ENCODE results near the gene TMEM134. TPM values are rescaled to one million over a fixed set of nuclear protein-coding genes. Genes with fewer than 3 reads are reported as not detected.
A peak's percentile ranks its signal among the peaks of the same experiment; 100 is the strongest.

Gene TMEM134
- total RNA-seq, 1 donor: 18.6 TPM

DNA sequence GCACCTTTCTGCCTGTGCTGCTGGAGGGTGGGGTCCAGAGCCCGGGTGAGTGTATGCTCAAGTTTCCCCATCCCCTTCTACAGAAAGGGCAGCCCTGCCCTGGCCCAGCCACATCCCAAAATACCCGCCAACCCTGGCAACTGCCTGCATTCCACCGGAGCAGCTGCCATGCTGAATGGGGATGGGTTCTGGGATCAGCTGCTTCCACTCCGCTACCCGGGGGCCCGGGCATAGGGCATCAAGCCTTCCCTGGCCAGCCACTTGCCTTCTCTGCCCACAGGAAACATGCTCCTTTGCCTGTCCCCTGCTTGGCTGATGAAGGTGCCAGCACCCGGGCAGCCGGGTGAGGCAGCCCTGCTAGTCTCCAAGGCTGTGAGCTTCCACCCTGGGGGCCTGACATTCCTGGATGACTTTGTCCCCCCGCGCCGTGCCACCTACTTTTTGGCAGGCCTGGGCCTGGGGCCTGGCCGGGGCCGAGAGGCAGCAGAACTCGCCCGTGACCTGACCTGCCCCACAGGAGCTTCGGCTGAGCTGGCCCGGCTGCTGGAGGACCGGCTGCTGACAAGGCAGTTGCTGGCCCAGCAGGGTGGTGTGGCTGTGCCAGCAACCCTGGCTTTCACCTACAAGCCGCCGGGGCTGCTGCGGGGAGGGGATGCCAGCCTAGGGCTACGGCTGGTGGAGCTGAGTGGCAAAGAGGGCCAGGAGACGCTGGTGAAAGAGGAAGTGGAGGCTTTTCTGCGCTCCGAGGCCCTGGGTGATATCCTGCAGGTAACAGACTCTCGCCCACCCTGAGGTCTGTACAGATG lies 50.4 kb downstream of the TMEM134 start:
- no peak overlapping the region for H3K4me3 ChIP-seq (ENCODE audit: low read depth, low read length)
- TF ChIP-seq, protein P1, sequence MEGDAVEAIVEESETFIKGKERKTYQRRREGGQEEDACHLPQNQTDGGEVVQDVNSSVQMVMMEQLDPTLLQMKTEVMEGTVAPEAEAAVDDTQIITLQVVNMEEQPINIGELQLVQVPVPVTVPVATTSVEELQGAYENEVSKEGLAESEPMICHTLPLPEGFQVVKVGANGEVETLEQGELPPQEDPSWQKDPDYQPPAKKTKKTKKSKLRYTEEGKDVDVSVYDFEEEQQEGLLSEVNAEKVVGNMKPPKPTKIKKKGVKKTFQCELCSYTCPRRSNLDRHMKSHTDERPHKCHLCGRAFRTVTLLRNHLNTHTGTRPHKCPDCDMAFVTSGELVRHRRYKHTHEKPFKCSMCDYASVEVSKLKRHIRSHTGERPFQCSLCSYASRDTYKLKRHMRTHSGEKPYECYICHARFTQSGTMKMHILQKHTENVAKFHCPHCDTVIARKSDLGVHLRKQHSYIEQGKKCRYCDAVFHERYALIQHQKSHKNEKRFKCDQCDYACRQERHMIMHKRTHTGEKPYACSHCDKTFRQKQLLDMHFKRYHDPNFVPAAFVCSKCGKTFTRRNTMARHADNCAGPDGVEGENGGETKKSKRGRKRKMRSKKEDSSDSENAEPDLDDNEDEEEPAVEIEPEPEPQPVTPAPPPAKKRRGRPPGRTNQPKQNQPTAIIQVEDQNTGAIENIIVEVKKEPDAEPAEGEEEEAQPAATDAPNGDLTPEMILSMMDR (IDR thresholded peaks at IDR 0.05; ENCODE audit: insufficient read depth, low read depth, low read length): no peak
- no peak for DNase-seq (ENCODE audit: low read depth)

DNA sequence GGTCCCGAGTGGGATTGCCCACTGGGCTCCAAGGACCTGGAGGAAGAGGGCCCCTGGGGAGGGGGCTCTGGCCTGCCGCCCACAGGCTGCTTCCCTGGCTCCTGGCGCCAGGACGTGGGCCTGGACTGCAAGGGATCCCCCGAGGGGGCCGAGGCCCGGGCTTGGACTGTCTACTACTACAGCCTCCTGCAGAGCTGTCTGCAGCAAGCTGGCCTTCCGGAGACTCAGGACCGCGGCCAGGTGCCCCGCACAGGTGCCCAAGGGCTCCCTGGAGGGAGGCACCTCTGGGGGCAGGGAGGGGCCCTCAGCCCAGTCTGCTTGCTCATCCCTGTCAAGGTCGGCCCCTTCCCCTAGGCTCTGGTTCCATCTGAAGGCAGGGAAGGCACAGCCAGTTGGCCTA lies 51.6 kb downstream of the TMEM134 start:
- DNase-seq (ENCODE audit: low read depth): no peak
- TF ChIP-seq, protein P1 (IDR thresholded peaks at IDR 0.05; ENCODE audit: insufficient read depth, low read depth, low read length): no peak
- H3K4me3 ChIP-seq (ENCODE audit: low read depth, low read length): no peak overlapping the region

DNA sequence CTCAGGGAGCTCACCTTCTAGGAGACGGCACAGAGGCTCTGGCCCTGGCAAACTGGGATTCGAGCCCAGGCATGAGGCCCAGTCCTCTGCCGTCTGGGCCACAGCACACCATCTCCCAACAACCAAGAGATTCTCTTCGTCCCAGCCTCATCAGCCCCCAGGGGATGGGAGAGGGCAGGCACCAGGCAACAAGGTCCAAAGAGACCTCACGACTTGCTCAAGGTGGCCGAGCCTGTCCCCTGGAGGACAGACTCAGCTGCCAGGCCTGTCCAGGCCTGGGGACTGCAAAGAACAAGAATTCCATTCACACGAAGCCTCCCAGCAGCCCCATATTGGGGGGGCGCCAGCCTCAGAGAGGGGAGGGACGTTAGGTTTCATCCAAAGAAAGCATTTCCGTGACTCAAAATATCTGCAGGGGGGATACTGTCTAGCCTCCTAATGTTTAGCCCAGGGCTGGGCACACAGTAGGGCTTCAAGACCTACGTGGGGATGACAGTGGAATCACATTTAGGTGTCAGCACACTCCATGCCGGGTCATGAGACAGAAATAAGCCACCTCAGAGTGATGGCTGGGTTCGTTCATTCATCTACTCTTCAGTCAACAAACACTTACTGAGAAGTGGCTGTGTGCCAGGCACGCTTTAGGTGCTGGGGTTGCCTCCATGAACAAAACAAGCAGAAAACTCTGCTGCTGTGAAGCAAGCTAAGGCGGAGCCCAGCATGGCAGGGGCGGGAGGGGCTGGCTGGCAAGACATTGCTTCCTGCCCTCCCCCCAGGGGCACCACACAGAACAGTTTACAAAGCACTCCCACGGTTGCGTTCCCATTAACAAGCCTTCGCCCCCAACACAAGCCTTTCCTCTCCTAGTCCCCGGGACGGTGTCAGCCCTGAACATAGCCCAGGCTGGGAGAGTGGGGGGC lies 52.4 kb downstream of the TMEM134 start:
- TF ChIP-seq, protein P1 (IDR thresholded peaks at IDR 0.05; ENCODE audit: insufficient read depth, low read depth, low read length): no peak
- DNase-seq (ENCODE audit: low read depth): no peak
- H3K4me3 ChIP-seq (ENCODE audit: low read depth, low read length): no peak overlapping the region

DNA sequence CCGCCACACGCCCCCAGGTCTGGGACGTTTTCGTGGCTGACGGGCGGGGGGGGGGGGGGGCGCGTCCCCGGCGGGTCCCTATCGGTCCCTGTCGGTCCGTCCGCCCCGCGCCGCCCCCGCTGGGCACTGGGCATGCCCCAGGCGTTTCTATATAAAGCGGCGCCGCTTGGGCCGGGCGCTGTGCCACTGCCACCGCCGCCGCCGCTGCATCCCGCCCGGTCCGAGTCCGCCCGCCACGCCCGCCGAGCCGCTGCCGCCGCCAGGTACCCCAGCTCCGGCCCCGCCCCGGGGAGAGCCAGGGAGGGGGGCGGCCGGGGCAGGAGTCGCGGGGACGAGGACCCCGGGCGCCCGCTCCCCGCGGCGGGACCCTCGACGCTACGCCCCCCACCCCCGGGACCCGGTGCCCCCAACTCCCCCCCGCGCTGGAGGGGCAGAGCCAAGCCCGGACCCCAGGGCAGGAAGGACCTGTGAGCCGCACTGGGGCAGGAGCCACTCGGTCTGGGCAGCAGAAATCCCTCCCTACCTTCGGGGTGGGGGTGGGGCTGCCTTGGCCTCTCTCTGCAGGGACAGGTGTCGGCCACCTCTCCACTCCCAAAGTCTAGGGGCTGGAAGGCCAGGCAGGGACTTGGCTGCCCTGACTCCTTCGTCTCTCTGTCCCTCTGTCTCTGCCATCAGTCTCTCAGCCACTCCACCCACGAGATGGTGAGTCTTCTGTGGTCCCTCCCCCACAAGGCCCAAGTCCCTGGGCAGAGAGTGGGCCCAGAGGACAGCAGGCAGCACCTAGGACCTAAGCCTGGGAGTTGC lies 53.3 kb downstream of the TMEM134 start, which contains the start of gene CARNS1:
Gene CARNS1, plus strand, starts transcription at position 178 of the 804 bp plus-strand sequence. Its CDS starts 522 bp downstream, at position 700.
- DNase-seq (ENCODE audit: low read depth): no peak
- TF ChIP-seq, protein P1 (IDR thresholded peaks at IDR 0.05; ENCODE audit: insufficient read depth, low read depth, low read length): no peak
- peak within 1 kb of the TSS; percentile 17 for H3K4me3 ChIP-seq (ENCODE audit: low read depth, low read length)

DNA sequence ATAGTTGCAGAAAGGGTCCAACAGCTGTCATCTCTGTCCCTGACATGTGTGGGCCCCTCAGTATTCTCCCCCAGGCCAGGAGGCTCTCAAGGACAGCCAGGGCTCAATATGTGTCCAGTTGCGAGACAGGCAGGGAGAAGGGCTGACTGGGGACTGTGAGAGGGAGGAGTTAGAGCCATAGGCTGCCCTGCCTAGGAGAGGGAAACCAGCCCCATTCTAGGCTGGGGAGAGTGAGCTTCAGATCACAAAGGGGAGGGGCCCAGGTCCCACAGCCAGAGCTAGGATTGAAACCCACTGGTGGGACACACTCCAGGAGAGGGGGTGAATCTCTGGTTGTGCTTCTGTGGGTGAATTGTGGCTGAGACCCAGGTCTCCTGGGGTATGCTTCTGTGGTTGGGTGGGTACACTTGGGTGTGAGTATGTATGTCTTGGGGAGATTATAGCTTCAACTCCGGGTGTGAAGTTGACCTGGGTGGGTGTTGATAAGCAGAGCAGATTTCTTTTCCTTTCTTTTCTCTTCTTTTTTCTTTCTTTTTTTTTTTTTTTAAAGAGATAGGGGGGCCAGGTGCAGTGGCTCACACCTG lies 55.7 kb downstream of the TMEM134 start:
- no peak for DNase-seq (ENCODE audit: low read depth)
- H3K4me3 ChIP-seq (ENCODE audit: low read depth, low read length): no peak overlapping the region
- TF ChIP-seq, protein P1 (IDR thresholded peaks at IDR 0.05; ENCODE audit: insufficient read depth, low read depth, low read length): no peak

Measured in fibroblast of villous mesenchyme (primary cell).